ENCODE results near the gene PDZD7. TPM values are rescaled to one million over a fixed set of nuclear protein-coding genes. Genes with fewer than 3 reads are reported as not detected.
A peak's percentile ranks its signal among the peaks of the same experiment; 100 is the strongest.
"Not testable (repeated sequence)": the region's sequence is repeated elsewhere in the genome, so short reads cannot be mapped to it uniquely, and the experiment has no call there.

The PDZD7 gene
- total RNA-seq, 1 experiment from 2014 or later, result 0.51 TPM

GRCh38 chr10:101040851-101041250, 9.9 kb upstream of the PDZD7 start:
- no peak for DNase-seq (ENCODE audit: low read depth)

DNA sequence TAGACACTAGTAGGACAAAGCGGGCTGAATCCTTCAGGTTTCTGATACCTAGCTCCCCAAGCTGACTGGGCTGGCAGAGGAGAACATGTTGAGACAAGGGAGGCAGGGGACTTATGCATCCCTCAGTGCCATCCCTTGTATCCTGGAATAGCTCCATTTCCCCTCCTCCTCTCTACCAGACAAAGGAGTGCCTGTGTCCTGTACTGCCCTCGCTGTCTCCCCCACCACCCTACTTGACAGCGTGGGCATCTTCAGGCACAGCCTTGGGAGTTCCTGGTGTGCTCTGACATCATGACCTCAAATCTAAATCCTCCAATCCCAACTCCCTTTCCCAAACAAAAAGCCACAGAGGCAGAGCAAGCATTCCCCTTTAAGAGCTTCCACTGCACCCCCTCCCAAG, 9.1 kb upstream of the PDZD7 start:
- DNase-seq (ENCODE audit: low read depth), result no peak

DNA sequence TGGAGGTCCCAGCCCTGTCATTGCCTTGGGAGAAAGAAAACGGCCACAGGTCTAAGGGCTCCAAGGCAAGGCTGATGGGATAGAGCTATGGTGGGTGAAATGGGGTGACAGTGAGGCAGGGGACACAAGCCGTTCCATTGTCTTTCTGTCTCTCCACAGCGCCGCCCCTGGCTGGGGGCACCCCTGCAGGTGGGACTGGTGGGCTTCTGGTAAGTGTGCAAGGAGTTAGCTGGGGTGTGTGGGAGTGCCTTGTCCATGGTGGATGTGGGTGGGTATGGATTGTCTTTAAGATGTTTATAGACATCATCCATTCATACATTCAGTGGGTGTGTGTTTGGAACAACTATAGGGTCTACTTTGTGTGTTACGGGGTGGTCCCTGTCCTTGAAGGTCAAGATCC, 7.6 kb upstream of the PDZD7 start:
- DNase-seq (ENCODE audit: low read depth), result no peak

DNA sequence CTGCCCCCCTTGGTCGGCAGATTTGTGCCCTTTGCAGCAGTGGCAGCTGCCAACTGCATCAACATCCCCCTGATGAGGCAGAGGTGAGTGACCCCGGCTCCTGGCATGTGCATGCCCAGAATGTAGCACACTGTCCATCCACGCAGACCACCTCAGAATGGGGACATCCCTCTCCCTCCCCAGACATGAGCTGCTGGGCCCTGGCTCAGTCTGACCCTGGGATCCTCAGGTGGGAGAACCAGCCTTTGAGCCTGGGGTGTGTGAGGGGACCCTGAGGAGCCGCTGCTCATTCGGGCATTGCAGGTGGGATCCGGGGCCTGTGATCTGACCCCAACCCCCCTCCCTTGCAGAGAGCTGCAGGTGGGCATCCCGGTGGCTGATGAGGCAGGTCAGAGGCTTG, 5.8 kb upstream of the PDZD7 start:
- no peak for DNase-seq (ENCODE audit: low read depth)

DNA sequence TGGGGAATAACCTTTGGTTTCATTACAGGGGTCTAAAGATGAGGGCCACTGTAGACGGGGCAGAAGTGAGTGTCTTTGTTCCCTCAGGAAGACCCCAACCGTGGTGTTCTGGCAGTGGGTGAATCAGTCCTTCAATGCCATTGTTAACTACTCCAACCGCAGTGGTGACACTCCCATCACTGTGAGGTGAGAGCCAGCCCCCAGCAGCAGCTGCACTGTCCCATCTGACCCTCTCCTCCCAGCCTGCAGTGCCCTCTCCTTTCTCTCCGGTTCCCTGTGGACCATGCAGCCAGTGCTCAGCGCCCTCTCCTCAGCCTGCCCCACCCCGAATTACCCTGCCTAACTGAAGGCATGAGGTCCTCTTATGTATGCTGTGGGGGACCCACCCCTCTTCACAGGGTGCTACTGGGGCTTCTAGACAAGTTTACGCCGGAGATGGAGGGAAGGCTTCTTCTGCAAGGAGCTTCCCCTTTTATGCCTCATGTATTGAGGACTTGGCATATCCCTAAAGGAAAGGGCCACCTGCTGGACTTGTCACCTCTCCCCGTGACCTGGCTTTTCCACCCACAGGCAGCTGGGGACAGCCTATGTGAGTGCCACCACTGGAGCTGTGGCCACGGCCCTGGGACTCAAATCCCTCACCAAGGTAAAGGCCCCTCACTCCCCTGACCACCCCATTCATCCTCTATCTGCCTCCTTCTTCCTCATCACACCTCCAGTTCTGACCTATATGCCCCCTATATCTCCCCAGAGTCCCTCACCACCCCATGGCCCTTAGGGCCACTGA, 5.2 kb upstream of the PDZD7 start:
- no peak for DNase-seq (ENCODE audit: low read depth)

DNA sequence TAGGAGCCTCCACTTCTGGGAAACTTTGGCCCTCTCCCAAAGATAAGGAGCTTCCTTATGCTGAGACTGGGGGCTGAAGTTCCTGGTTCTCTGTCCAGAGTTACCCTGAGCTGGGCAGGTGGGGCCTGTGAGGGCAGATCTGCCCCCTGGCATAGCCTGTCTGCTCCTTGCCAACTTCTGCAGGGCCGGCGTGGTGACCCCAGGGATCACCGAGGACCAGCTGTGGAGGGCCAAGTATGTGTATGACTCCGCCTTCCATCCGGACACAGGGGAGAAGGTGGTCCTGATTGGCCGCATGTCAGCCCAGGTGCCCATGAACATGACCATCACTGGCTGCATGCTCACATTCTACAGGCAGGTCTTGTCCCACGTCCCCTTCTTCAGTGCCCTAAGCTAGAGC, 4.4 kb upstream of the PDZD7 start:
- DNase-seq (ENCODE audit: low read depth), result no peak

- not testable (repeated sequence) for DNase-seq (ENCODE audit: low read depth)
Measured at GRCh38 chr10:101034404-101034803, 3.5 kb upstream of the PDZD7 start.

DNA sequence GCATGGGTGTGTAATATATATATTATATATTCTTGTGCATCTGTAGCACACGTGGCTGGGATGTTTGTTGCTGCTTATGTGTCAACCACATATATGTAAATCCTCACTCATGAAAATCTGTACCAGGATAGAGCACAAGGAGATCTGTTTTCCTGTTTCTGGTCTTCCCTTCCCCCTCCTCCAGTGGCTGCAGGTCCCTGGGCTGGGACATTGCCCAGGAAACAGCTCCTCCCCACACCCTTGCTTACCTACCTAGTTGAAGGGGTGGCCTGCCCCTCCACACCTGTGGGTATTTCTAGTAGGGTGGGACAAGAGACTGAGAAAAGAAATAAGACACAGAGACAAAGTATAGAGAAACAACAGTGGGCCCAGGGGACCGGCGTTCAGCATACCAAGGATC, 2.3 kb upstream of the PDZD7 start:
- DNase-seq (ENCODE audit: low read depth), result no peak

- DNase-seq (ENCODE audit: low read depth), result peak; percentile 90
Measured at GRCh38 chr10:101032637-101033224, 1.8 kb upstream of the PDZD7 start.

GRCh38 chr10:101031796-101032636, 1.1 kb upstream of the PDZD7 start:
- peak; percentile 66 for DNase-seq (ENCODE audit: low read depth)

DNA sequence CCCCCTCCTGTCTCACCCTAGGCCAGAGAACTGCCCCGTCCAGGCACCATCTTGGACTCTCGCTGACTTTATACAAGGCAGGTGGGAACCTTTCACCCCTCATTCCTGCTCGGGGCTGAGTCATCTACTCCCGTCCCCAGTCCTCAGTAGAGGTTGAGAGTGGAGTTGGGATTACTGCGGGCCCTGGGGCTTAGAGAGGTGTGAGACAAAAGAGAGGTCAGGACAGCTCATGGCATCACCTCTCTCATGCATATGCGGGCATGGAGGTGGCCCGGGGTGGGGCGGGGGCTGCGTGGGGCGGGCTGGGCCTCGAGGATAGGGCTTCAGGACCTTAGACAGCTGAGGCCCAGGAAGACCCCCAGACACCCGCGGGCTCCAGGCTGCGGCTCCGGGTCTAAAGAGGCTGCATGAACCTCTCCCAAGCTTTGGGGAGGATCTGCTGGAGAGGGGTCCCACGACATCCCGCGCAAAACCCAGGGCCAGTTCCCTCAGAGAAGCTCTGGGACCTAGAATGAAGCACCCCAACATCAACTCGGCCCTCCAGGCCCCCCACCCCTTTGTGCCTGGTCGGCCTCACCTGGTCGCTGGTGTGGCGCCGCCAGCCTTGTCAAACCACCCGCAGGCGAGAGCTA, 317 bp downstream of the PDZD7 start:
- peak; percentile 23 for DNase-seq (ENCODE audit: low read depth)

GRCh38 chr10:101029520-101030295, 1.2 kb downstream of the PDZD7 start:
- DNase-seq (ENCODE audit: low read depth), result no peak

- DNase-seq (ENCODE audit: low read depth), result no peak
Measured at GRCh38 chr10:101028446-101029337, 2.2 kb downstream of the PDZD7 start.

GRCh38 chr10:101027106-101027720, 3.7 kb downstream of the PDZD7 start:
- no peak for DNase-seq (ENCODE audit: low read depth)

- DNase-seq (ENCODE audit: low read depth), result no peak
Measured at GRCh38 chr10:101022967-101023705, 7.8 kb downstream of the PDZD7 start.

GRCh38 chr10:101021692-101022251, 9.2 kb downstream of the PDZD7 start:
- no peak for DNase-seq (ENCODE audit: low read depth)

DNA sequence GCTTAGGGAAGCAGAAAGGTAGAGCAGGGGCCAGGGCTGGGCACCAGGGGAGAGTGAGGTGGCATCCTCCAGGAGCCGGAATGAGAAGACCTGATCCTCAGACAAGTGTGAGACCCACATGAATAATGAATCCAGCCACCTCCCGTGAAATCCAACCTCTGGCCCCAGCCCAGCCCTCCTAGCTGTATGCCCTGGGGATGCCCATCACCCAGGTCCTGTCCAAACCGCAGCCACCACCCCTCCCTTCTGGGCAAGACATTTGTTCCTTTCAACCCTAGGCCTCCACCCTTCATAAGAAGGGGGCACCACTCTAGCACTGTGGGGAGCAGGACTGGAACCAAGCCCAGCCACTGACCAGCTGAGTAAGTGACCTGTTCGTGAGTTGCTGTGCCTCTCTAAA, 9.7 kb downstream of the PDZD7 start:
- DNase-seq (ENCODE audit: low read depth), result no peak

DNA sequence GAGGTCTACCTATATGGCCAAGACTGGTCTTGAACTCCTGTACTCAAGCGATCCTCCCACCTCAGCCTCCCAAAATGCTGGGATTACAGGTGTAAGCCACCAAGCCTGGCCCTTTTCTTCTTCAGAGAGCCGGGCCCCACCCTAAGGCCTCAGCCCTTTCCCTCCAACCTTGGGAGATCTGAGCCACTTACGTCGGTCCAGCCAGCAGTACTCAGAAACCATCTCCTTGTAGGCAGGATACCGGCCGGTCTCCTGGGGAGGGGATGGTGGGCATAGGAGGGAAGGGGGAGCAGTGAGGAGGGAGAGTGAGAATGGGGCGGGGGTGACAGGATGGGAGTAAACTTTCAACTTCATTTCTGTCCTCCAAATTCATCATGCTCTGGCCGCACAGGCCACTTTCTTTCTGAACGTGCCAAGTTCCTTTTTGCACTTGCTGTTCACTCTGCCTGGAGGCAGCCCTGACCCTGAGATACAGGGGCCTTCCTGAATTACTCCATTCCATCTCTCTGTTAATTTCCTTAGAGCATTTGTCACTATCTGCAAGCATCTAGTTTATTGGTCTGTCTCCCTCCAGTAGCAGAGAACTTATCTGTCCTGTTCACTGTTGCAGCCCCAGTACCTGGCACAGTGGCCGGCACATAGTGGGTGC, 10.4 kb downstream of the PDZD7 start:
- DNase-seq (ENCODE audit: low read depth), result no peak

GRCh38 chr10:101019440-101019703, 11.6 kb downstream of the PDZD7 start:
- no peak for DNase-seq (ENCODE audit: low read depth)

Data from Daoy (cell line).